BLaER1 (cell line): ENCODE data around the gene TBC1D22A.

ENCODE experiments used
- H3K27ac ChIP-seq: shearing (Covaris generic); formaldehyde crosslinking; 2 replicates; pipeline ENCODE4 v1.8.1; 2022
- H3K27me3 ChIP-seq: shearing (Covaris generic); formaldehyde crosslinking; 2 replicates; pipeline ENCODE4 v1.8.1; 2022
- H3K36me3 ChIP-seq: shearing (Covaris generic); formaldehyde crosslinking; 2 replicates; pipeline ENCODE4 v1.8.1; 2022
- H3K4me1 ChIP-seq: shearing (Covaris generic); formaldehyde crosslinking; 2 replicates; pipeline ENCODE4 v1.8.1; 2022
- H3K4me2 ChIP-seq: shearing (Covaris generic); formaldehyde crosslinking; 2 replicates; pipeline ENCODE4 v1.8.1; 2022
- H3K4me3 ChIP-seq: shearing (Covaris generic); formaldehyde crosslinking; 2 replicates; pipeline ENCODE4 v1.8.1; 2022
- H3K9ac ChIP-seq: shearing (Covaris generic); formaldehyde crosslinking; 2 replicates; pipeline ENCODE4 v1.8.1; 2022
- H3K9me3 ChIP-seq: shearing (Covaris generic); formaldehyde crosslinking; 2 replicates; pipeline ENCODE4 v1.8.1; 2022
- H4K20me1 ChIP-seq: shearing (Covaris generic); formaldehyde crosslinking; 2 replicates; pipeline ENCODE4 v1.8.1; 2022
- Cebpa-rat ChIP-seq: shearing (Covaris generic); IDR thresholded peaks from 2 replicates; pipeline ENCODE4 v1.8.1; 2022

The TBC1D22A gene

GRCh38 chr22:47021371-47022074 is 259.1 kb downstream of the TBC1D22A start:
- Histone ChIP-seq H3K9ac (no peak overlapping the region), H3K27me3 (no peaks in the 10 kb centered on the region), H3K27ac (no peak overlapping the region), H3K9me3 (peaks cover 42% of the 10 kb centered on the region), H3K4me2 (no peak overlapping the region), H3K4me3 (no peak overlapping the region), H3K4me1 (no peaks in the 10 kb centered on the region), H3K36me3 (peaks cover 68% of the 10 kb centered on the region), H4K20me1 (peaks cover 26% of the 10 kb centered on the region)
- TF ChIP-seq Cebpa-rat, result no peak

GRCh38 chr22:47022075-47022473 is 259.6 kb downstream of the TBC1D22A start:
- no peaks in the 10 kb centered on the region for H3K27me3 ChIP-seq
- peaks cover 42% of the 10 kb centered on the region for H3K9me3 ChIP-seq
- no peaks in the 10 kb centered on the region for H3K4me1 ChIP-seq
- no peak overlapping the region for H3K4me3 ChIP-seq
- no peak overlapping the region for H3K4me2 ChIP-seq
- H4K20me1 ChIP-seq, result peaks cover 23% of the 10 kb centered on the region; the same call in 1 of the 2 replicates
- no peak overlapping the region for H3K27ac ChIP-seq
- H3K9ac ChIP-seq, result no peak overlapping the region
- peaks cover 63% of the 10 kb centered on the region for H3K36me3 ChIP-seq
- TF ChIP-seq Cebpa-rat, result no peak

GRCh38 chr22:47022475-47022874 is 260.0 kb downstream of the TBC1D22A start:
- no peaks in the 10 kb centered on the region for H3K4me1 ChIP-seq
- no peak overlapping the region for H3K4me2 ChIP-seq
- H3K9ac ChIP-seq, result no peak overlapping the region
- peaks cover 42% of the 10 kb centered on the region for H3K9me3 ChIP-seq
- peaks cover 59% of the 10 kb centered on the region for H3K36me3 ChIP-seq
- H4K20me1 ChIP-seq, result peaks cover 23% of the 10 kb centered on the region; the same call in 1 of the 2 replicates
- TF ChIP-seq Cebpa-rat, result no peak
- H3K4me3 ChIP-seq, result no peak overlapping the region
- H3K27me3 ChIP-seq, result no peaks in the 10 kb centered on the region
- H3K27ac ChIP-seq, result no peak overlapping the region

GRCh38 chr22:47023871-47024270 is 261.4 kb downstream of the TBC1D22A start:
- TF ChIP-seq Cebpa-rat, result no peak
- H3K27ac ChIP-seq, result no peak overlapping the region
- H3K36me3 ChIP-seq, result peaks cover 54% of the 10 kb centered on the region
- H3K4me2 ChIP-seq, result no peak overlapping the region
- H3K27me3 ChIP-seq, result no peaks in the 10 kb centered on the region
- no peaks in the 10 kb centered on the region for H3K4me1 ChIP-seq
- no peak overlapping the region for H3K9ac ChIP-seq
- H4K20me1 ChIP-seq, result peaks cover 19% of the 10 kb centered on the region; the same call in 1 of the 2 replicates
- no peak overlapping the region for H3K4me3 ChIP-seq
- H3K9me3 ChIP-seq, result peaks cover 31% of the 10 kb centered on the region

GRCh38 chr22:47027766-47028165 is 265.3 kb downstream of the TBC1D22A start:
- Histone ChIP-seq H3K4me2 (no peak overlapping the region), H3K36me3 (peaks cover 53% of the 10 kb centered on the region; the same call in 1 of the 2 replicates), H3K4me1 (no peaks in the 10 kb centered on the region), H3K27me3 (no peaks in the 10 kb centered on the region), H3K4me3 (no peak overlapping the region), H3K9ac (no peak overlapping the region), H4K20me1 (peaks cover 58% of the 10 kb centered on the region), H3K27ac (no peak overlapping the region), H3K9me3 (no peaks in the 10 kb centered on the region)
- TF ChIP-seq Cebpa-rat, result no peak

- Histone ChIP-seq H3K4me1 (no peaks in the 10 kb centered on the region), H3K4me2 (no peak overlapping the region), H3K36me3 (peaks cover 49% of the 10 kb centered on the region; the same call in 1 of the 2 replicates), H3K4me3 (no peak overlapping the region), H3K9ac (no peak overlapping the region), H4K20me1 (peaks cover 71% of the 10 kb centered on the region), H3K27ac (no peak overlapping the region), H3K9me3 (no peaks in the 10 kb centered on the region), H3K27me3 (no peaks in the 10 kb centered on the region)
- no peak for TF ChIP-seq Cebpa-rat
These were observed 267.0 kb downstream of the TBC1D22A start for GRCh38 chr22:47029244-47030074.

GRCh38 chr22:47030143-47030661 is 267.8 kb downstream of the TBC1D22A start:
- no peaks in the 10 kb centered on the region for H3K4me1 ChIP-seq
- no peak overlapping the region for H3K27ac ChIP-seq
- peaks cover 75% of the 10 kb centered on the region for H4K20me1 ChIP-seq
- H3K4me2 ChIP-seq, result no peak overlapping the region
- no peaks in the 10 kb centered on the region for H3K9me3 ChIP-seq
- H3K4me3 ChIP-seq, result no peak overlapping the region
- no peak for TF ChIP-seq Cebpa-rat
- no peaks in the 10 kb centered on the region for H3K27me3 ChIP-seq
- H3K36me3 ChIP-seq, result peaks cover 54% of the 10 kb centered on the region; the same call in 1 of the 2 replicates
- H3K9ac ChIP-seq, result no peak overlapping the region

- H3K27ac ChIP-seq, result no peak overlapping the region
- no peak for TF ChIP-seq Cebpa-rat
- no peaks in the 10 kb centered on the region for H3K27me3 ChIP-seq
- H3K4me3 ChIP-seq, result no peak overlapping the region
- H3K4me1 ChIP-seq, result no peaks in the 10 kb centered on the region
- H3K9me3 ChIP-seq, result no peaks in the 10 kb centered on the region
- no peak overlapping the region for H3K9ac ChIP-seq
- peaks cover 84% of the 10 kb centered on the region for H4K20me1 ChIP-seq
- H3K4me2 ChIP-seq, result no peak overlapping the region
- peaks cover 56% of the 10 kb centered on the region; the same call in 1 of the 2 replicates for H3K36me3 ChIP-seq
These were observed 268.6 kb downstream of the TBC1D22A start for GRCh38 chr22:47030881-47031627.

- Histone ChIP-seq H3K36me3 (peaks cover 61% of the 10 kb centered on the region; the same call in 1 of the 2 replicates), H3K4me3 (no peak overlapping the region), H3K27ac (no peak overlapping the region), H3K4me1 (no peaks in the 10 kb centered on the region), H3K27me3 (no peaks in the 10 kb centered on the region), H4K20me1 (peaks cover 89% of the 10 kb centered on the region), H3K4me2 (no peak overlapping the region), H3K9ac (no peak overlapping the region), H3K9me3 (no peaks in the 10 kb centered on the region)
- no peak for TF ChIP-seq Cebpa-rat
These were observed 269.1 kb downstream of the TBC1D22A start for GRCh38 chr22:47031628-47031915.
